PC-3 (cell line): ENCODE data around the gene CRTC3.

ENCODE experiments used
- CTCF ChIP-seq: fragments of 300-600 bp; sonication (generic); conservative IDR thresholded peaks from 2 replicates; pipeline ENCODE4 v1.5.1; 2017; ENCODE audit warnings: antibody characterized with exemption, low read depth, mild to moderate bottlenecking, low read length
- EZH2 ChIP-seq: fragments of 300-600 bp; sonication (generic); IDR thresholded peaks from one replicate; pipeline ENCODE4 v1.6.1; 2017; ENCODE audit warnings: antibody characterized with exemption, mild to moderate bottlenecking, low read length; ENCODE audit not compliant: unreplicated experiment
- EZH2phosphoT487 ChIP-seq: fragments of 300-600 bp; sonication (generic); IDR thresholded peaks from 2 replicates; pipeline ENCODE4 v1.6.1; 2018; ENCODE audit warnings: mild to moderate bottlenecking, antibody characterized with exemption, low read length, borderline replicate concordance

- TF ChIP-seq CTCF (no peak), EZH2phosphoT487 (no peak), EZH2 (no peak)
Measured at GRCh38 chr15:90674476-90674875, 144.8 kb downstream of the CRTC3 start.
